GM12891 (cell line): ENCODE results near the gene UBASH3A. TPM values are rescaled to one million over a fixed set of nuclear protein-coding genes. Genes with fewer than 3 reads are reported as not detected.

Source experiments
- DNase-seq: peaks from one replicate; pipeline ENCODE4 v3.0.0; 2011; ENCODE audit warnings: low spot score; ENCODE audit not compliant: insufficient read length
- FAIRE-seq: peaks from 2 replicates; lab custom pipeline; 2011; peaks lifted over from hg19 to GRCh38; lab: Jason Lieb, UNC
- PAX5 ChIP-seq: IDR thresholded peaks from 2 replicates; pipeline ENCODE4 v1.6.1; 2011; ENCODE audit warnings: low read length, moderate library complexity, mild to moderate bottlenecking; ENCODE audit not compliant: insufficient read depth, severe bottlenecking
- POLR2A ChIP-seq: IDR thresholded peaks from 2 replicates; pipeline ENCODE4 v1.6.1; 2011; ENCODE audit warnings: low read depth, low read length, control low read depth
- POLR2AphosphoS5 ChIP-seq: IDR thresholded peaks from 2 replicates; pipeline ENCODE4 v1.6.1; 2011; ENCODE audit warnings: low read depth, low read length, control low read depth
- POU2F2 ChIP-seq: IDR thresholded peaks from 2 replicates; pipeline ENCODE4 v1.6.1; 2011; ENCODE audit warnings: low read depth, mild to moderate bottlenecking, control low read depth, low read length, moderate library complexity
- SPI1 ChIP-seq: IDR thresholded peaks from 2 replicates; pipeline ENCODE4 v1.6.1; 2011; ENCODE audit warnings: low read depth, low read length, control low read depth
- TAF1 ChIP-seq: IDR thresholded peaks from 2 replicates; pipeline ENCODE4 v1.6.1; 2011; ENCODE audit warnings: low read depth, low read length, control low read depth
- polyA plus RNA-seq: library from polyadenylated mRNA; unstranded; fragments of >200 nt; gene quantifications from one replicate; pipeline ENCODE4 v1.2.1, GENCODE V29; 2012; ENCODE audit warnings: low read depth, missing spikeins, inconsistent platforms; ENCODE audit not compliant: missing spikeins

UBASH3A gene
- 1.1 TPM for polyA plus RNA-seq

- FAIRE-seq (no peak), DNase-seq (no peak)
- TF ChIP-seq SPI1 (no peak), POU2F2 (no peak), POLR2AphosphoS5 (no peak), PAX5 (no peak), POLR2A (no peak), TAF1 (no peak)
Measured at GRCh38 chr21:42403611-42404231, at the start of gene UBASH3A. Gene UBASH3A, plus strand, starts transcription at chr21:42403902. Its CDS starts 44 bp downstream, at chr21:42403946.

- TF ChIP-seq PAX5, result no peak
- TF ChIP-seq POU2F2, result no peak
- no peak for TF ChIP-seq POLR2AphosphoS5
- no peak for TF ChIP-seq POLR2A
- no peak for TF ChIP-seq SPI1
- TF ChIP-seq TAF1, result no peak
- no peak for DNase-seq
- FAIRE-seq, result no peak
Measured at GRCh38 chr21:42356046-42356445, 47.7 kb upstream of the UBASH3A start.

- TF ChIP-seq PAX5 (no peak), SPI1 (no peak), POLR2AphosphoS5 (no peak), POLR2A (no peak), POU2F2 (no peak), TAF1 (no peak)
- no peak for FAIRE-seq
- DNase-seq, result no peak
Measured at GRCh38 chr21:42356650-42357049, 47.1 kb upstream of the UBASH3A start.

- TF ChIP-seq POLR2AphosphoS5, result no peak
- no peak for TF ChIP-seq POLR2A
- TF ChIP-seq POU2F2, result no peak
- TF ChIP-seq TAF1, result no peak
- TF ChIP-seq SPI1, result no peak
- no peak for TF ChIP-seq PAX5
- FAIRE-seq, result no peak
Measured at GRCh38 chr21:42357307-42357706, 46.4 kb upstream of the UBASH3A start.

GRCh38 chr21:42358261-42358660 lies 45.4 kb upstream of the UBASH3A start:
- no peak for FAIRE-seq

More at GRCh38 chr21:42357307-42357706, 46.4 kb upstream of the UBASH3A start:
- no peak for DNase-seq

GRCh38 chr21:42358937-42359336 lies 44.8 kb upstream of the UBASH3A start:
- DNase-seq (no peak), FAIRE-seq (no peak)
- TF ChIP-seq PAX5 (no peak), POU2F2 (no peak), POLR2AphosphoS5 (no peak), POLR2A (no peak), SPI1 (no peak), TAF1 (no peak)

More at GRCh38 chr21:42358261-42358660, 45.4 kb upstream of the UBASH3A start:
- no peak for TF ChIP-seq POLR2AphosphoS5
- no peak for TF ChIP-seq POU2F2
- no peak for TF ChIP-seq PAX5
- TF ChIP-seq POLR2A, result no peak
- TF ChIP-seq SPI1, result no peak
- TF ChIP-seq TAF1, result no peak
- no peak for DNase-seq

- no peak for FAIRE-seq
- DNase-seq, result no peak
- TF ChIP-seq POU2F2 (no peak), POLR2AphosphoS5 (no peak), SPI1 (no peak), TAF1 (no peak), PAX5 (no peak), POLR2A (no peak)
Measured at GRCh38 chr21:42360317-42360716, 43.4 kb upstream of the UBASH3A start.

- DNase-seq (no peak), FAIRE-seq (no peak)
- no peak for TF ChIP-seq PAX5
- TF ChIP-seq POLR2A, result no peak
- no peak for TF ChIP-seq TAF1
- TF ChIP-seq POLR2AphosphoS5, result no peak
- no peak for TF ChIP-seq POU2F2
- no peak for TF ChIP-seq SPI1
Measured at GRCh38 chr21:42361286-42361685, 42.4 kb upstream of the UBASH3A start.

- FAIRE-seq, result no peak
- no peak for DNase-seq
- TF ChIP-seq TAF1 (no peak), PAX5 (no peak), SPI1 (no peak), POLR2AphosphoS5 (no peak), POLR2A (no peak), POU2F2 (no peak)
Measured at GRCh38 chr21:42362198-42362597, 41.5 kb upstream of the UBASH3A start.

- no peak for TF ChIP-seq TAF1
- FAIRE-seq, result no peak
- no peak for DNase-seq
Measured at GRCh38 chr21:42362700-42363099, 41.0 kb upstream of the UBASH3A start.

- DNase-seq (no peak), FAIRE-seq (no peak)
Measured at GRCh38 chr21:42363312-42363711, 40.4 kb upstream of the UBASH3A start.

More at GRCh38 chr21:42363312-42363711, 40.4 kb upstream of the UBASH3A start:
- no peak for TF ChIP-seq POU2F2
- no peak for TF ChIP-seq POLR2AphosphoS5
- no peak for TF ChIP-seq SPI1
- no peak for TF ChIP-seq PAX5
- no peak for TF ChIP-seq TAF1
- TF ChIP-seq POLR2A, result no peak
